SK-N-SH (cell line): ENCODE data around the gene PABPN1. TPM values are rescaled to one million over a fixed set of nuclear protein-coding genes. Genes with fewer than 3 reads are reported as not detected.
A peak's percentile ranks its signal among the peaks of the same experiment; 100 is the strongest.

Experiments used
- CTCF ChIA-PET: fragments of 300-600, 350-600 bp; formaldehyde crosslinking; extraction: SDS; loops from one replicate; lab custom pipeline; 2021; lab: Yijun Ruan, JAX
- POLR2A ChIA-PET: fragments of 350-600 bp; sonication (Branson Sonifier 250); formaldehyde crosslinking; extraction: SDS; loops from one replicate; lab custom pipeline; 2020; ENCODE audit warnings: antibody characterized with exemption, inconsistent platforms; lab: Yijun Ruan, JAX
- DNase-seq: peaks from one replicate; pipeline ENCODE4 v3.0.0; 2012
- H2AFZ ChIP-seq: fragments of 200-600 bp; sonication (generic); 2 replicates; pipeline ENCODE4 v1.8.1; 2016; ENCODE audit warnings: antibody characterized with exemption, mild to moderate bottlenecking, low read depth
- H3F3A ChIP-seq: fragments of 200-600 bp; sonication (generic); replicated peaks from 2 replicates; pipeline ENCODE3; 2016; ENCODE audit warnings: antibody characterized with exemption, mild to moderate bottlenecking; ENCODE audit not compliant: insufficient read depth
- H3K27ac ChIP-seq, 2 experiments: fragments of 200-500 bp in 1 of 2; fragments of 200-600 bp in 1 of 2; sonication (Bioruptor generic) in 1 of 2; sonication (generic), shearing (Covaris generic) in 1 of 2; 2 replicates each; pipeline versions ENCODE4 v1.5.1 to v1.6.1; 2014 to 2016; ENCODE audit warnings: low read depth in 2 of 2, inconsistent platforms in 1 of 2, low read length in 1 of 2, mild to moderate bottlenecking in 1 of 2, mixed read lengths in 1 of 2
- H3K27me3 ChIP-seq: fragments of 200-600 bp; sonication (generic), shearing (Covaris generic); 2 replicates; pipeline ENCODE4 v1.6.1; 2016; ENCODE audit warnings: mixed run types; ENCODE audit not compliant: insufficient read depth
- H3K36me3 ChIP-seq, 2 experiments: fragments of 200-500 bp in 1 of 2; fragments of 200-600 bp in 1 of 2; sonication (Bioruptor generic) in 1 of 2; sonication (generic) in 1 of 2; replicated peaks in 1 of 2; 2 replicates each; pipeline versions ENCODE3 to v1.5.1; 2014 to 2016; ENCODE audit warnings: low read length in 1 of 2, mild to moderate bottlenecking in 1 of 2; ENCODE audit not compliant: insufficient read depth in 2 of 2, control insufficient read depth in 1 of 2
- H3K4me1 ChIP-seq, 2 experiments: fragments of 200-500 bp in 1 of 2; fragments of 200-600 bp in 1 of 2; sonication (Bioruptor generic) in 1 of 2; sonication (generic), shearing (Covaris generic) in 1 of 2; 2 replicates each; pipeline versions ENCODE4 v1.5.1 to v1.6.1; 2014 to 2016; ENCODE audit warnings: low read depth in 1 of 2, low read length in 1 of 2, mixed run types in 1 of 2; ENCODE audit not compliant: insufficient read depth in 2 of 2, control insufficient read depth in 1 of 2
- H3K4me2 ChIP-seq: fragments of 200-600 bp; sonication (generic), shearing (Covaris generic); 2 replicates; pipeline ENCODE4 v1.6.1; 2017; ENCODE audit warnings: mixed run types
- H3K4me3 ChIP-seq, 2 experiments: fragments of 200-500 bp in 1 of 2; fragments of 200-600 bp in 1 of 2; sonication (Bioruptor generic) in 1 of 2; sonication (generic), shearing (Covaris generic) in 1 of 2; 2 replicates each; pipeline versions ENCODE4 v1.5.1 to v1.8.1; 2014 to 2016; ENCODE audit warnings: low read depth in 2 of 2, inconsistent platforms in 1 of 2, low read length in 1 of 2, mild to moderate bottlenecking in 1 of 2, mixed read lengths in 1 of 2, moderate library complexity in 1 of 2
- H3K79me2 ChIP-seq: fragments of 200-600 bp; sonication (generic); 2 replicates; pipeline ENCODE4 v1.8.1; 2017; ENCODE audit warnings: mild to moderate bottlenecking; ENCODE audit not compliant: insufficient read depth
- H3K9ac ChIP-seq: fragments of 200-600 bp; sonication (generic); 2 replicates; pipeline ENCODE4 v1.6.1; 2017; ENCODE audit warnings: mixed run types
- H3K9me2 ChIP-seq: fragments of 200-600 bp; sonication (generic); 2 replicates; pipeline ENCODE4 v1.6.1; 2017; ENCODE audit warnings: mixed run types
- H3K9me3 ChIP-seq: fragments of 200-600 bp; sonication (generic); 2 replicates; pipeline ENCODE4 v1.6.1; 2017; ENCODE audit warnings: mixed run types, mild to moderate bottlenecking, moderate library complexity
- H4K20me1 ChIP-seq: fragments of 200-600 bp; sonication (generic); 2 replicates; pipeline ENCODE4 v1.6.1; 2017; ENCODE audit warnings: mild to moderate bottlenecking, mixed run types; ENCODE audit not compliant: insufficient read depth
- CHD2 ChIP-seq: fragments of 150-350 bp; IDR thresholded peaks from 2 replicates; pipeline ENCODE4 v1.6.1; 2018; ENCODE audit warnings: low read length; ENCODE audit not compliant: partially characterized antibody
- CTCF ChIP-seq: fragments of 200-600 bp; sonication (generic); IDR thresholded peaks from 2 replicates; pipeline ENCODE4 v1.6.1; 2017; ENCODE audit warnings: antibody characterized with exemption, mild to moderate bottlenecking, moderate library complexity
- ELF1 ChIP-seq: IDR thresholded peaks from 2 replicates; pipeline ENCODE4 v1.4.0; 2012
- EP300 ChIP-seq, 2 experiments: IDR thresholded peaks; 2 replicates each; pipeline versions ENCODE4 v1.4.0 to v1.6.1; 2012; ENCODE audit warnings: borderline replicate concordance in 1 of 2, low read depth in 1 of 2, low read length in 1 of 2
- EZH2phosphoT487 ChIP-seq: fragments of 200-600 bp; sonication (generic); IDR thresholded peaks from 2 replicates; pipeline ENCODE4 v1.6.1; 2017; ENCODE audit warnings: low read depth, mixed run types, mild to moderate bottlenecking, antibody characterized with exemption, moderate library complexity, borderline replicate concordance
- FOXM1 ChIP-seq: IDR thresholded peaks from 2 replicates; pipeline ENCODE4 v1.4.0; 2012; ENCODE audit warnings: low read depth, mild to moderate bottlenecking
- GABPA ChIP-seq: IDR thresholded peaks from 2 replicates; pipeline ENCODE4 v1.4.0; 2012; ENCODE audit warnings: low read depth, mild to moderate bottlenecking
- GATA2 ChIP-seq: sonication (generic); formaldehyde crosslinking; IDR thresholded peaks from 2 replicates; pipeline ENCODE4 v1.5.0; 2020; ENCODE audit warnings: mild to moderate bottlenecking, missing genetic modification reagents
- MEF2A ChIP-seq: IDR thresholded peaks from 2 replicates; pipeline ENCODE4 v1.4.0; 2012; ENCODE audit warnings: low read depth, borderline replicate concordance
- NRF1 ChIP-seq: IDR thresholded peaks from 2 replicates; pipeline ENCODE4 v1.6.1; 2012; ENCODE audit warnings: low read depth, mild to moderate bottlenecking, low read length
- POLR2AphosphoS5 ChIP-seq: IDR thresholded peaks from 2 replicates; pipeline ENCODE4 v1.6.1; 2012; ENCODE audit warnings: low read depth, low read length
- RAD21 ChIP-seq: IDR thresholded peaks from 2 replicates; pipeline ENCODE4 v1.6.1; 2012; ENCODE audit warnings: mild to moderate bottlenecking, low read length
- RCOR1 ChIP-seq: fragments of 150-350 bp; IDR thresholded peaks from 2 replicates; pipeline ENCODE4 v1.6.1; 2017; ENCODE audit warnings: antibody characterized with exemption, low read length
- REST ChIP-seq: IDR thresholded peaks from 2 replicates; pipeline ENCODE4 v1.6.1; 2012; ENCODE audit warnings: mild to moderate bottlenecking, low read depth, low read length, moderate library complexity
- SIN3A ChIP-seq: IDR thresholded peaks from 2 replicates; pipeline ENCODE4 v1.6.1; 2012; ENCODE audit warnings: low read depth, mild to moderate bottlenecking, low read length, moderate library complexity, borderline replicate concordance
- SMC3 ChIP-seq: IDR thresholded peaks from 2 replicates; pipeline ENCODE4 v1.6.1; 2012; ENCODE audit warnings: low read depth, low read length, improper control_type of control experiment
- TAF1 ChIP-seq: IDR thresholded peaks from 2 replicates; pipeline ENCODE4 v1.6.1; 2012; ENCODE audit warnings: low read depth, mild to moderate bottlenecking, low read length, moderate library complexity, borderline replicate concordance
- YY1 ChIP-seq: IDR thresholded peaks from 2 replicates; pipeline ENCODE4 v1.4.0; 2012; ENCODE audit warnings: low read depth, mild to moderate bottlenecking
- WGBS: methylation state at CpG from one replicate; pipeline ENCODE4 v1.1.6; 2017; ENCODE audit warnings: low lambda C conversion rate; 5-methylcytosine and 5-hydroxymethylcytosine counted together
- polyA plus RNA-seq, 3 experiments: library from polyadenylated mRNA; depleted of rRNA; stranded (reverse); fragments of >200 nt; gene quantifications; 2 replicates each; pipeline ENCODE4 v1.2.3, GENCODE V29; 2012
- TF ChIP-seq, protein P1 (sequence below): fragments of 150-350 bp; IDR thresholded peaks from 2 replicates; pipeline ENCODE4 v1.6.1; 2017; ENCODE audit warnings: antibody characterized with exemption, low read length, low read depth, borderline replicate concordance
- TF ChIP-seq, protein P2 (sequence below): IDR thresholded peaks from 2 replicates; pipeline ENCODE4 v1.4.0; 2012; ENCODE audit warnings: low read depth

Gene PABPN1
- polyA plus RNA-seq, 1 of the 3 experiments (the other 2 are of a cell fraction): 266 TPM

DNA sequence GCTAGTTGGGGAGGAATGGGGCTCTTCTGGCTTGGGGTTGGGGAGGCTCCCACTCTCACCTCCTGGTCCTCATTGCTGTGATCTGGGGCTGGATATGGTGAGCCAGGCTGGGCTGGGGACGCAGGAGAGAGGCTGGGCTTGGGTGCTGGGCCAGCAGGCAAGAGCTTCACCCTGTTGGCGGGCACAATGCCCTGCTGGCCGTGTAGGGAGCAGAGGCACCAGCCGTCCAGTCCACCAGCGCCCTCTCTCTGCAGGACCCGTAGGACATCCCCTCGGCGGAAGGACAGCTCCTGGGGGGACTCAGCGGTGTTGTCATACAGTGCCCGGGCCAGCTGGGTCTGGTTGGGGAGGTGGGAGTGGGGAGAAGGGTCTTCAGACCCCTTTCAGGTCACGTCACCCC, 39.2 kb downstream of the PABPN1 start:
- Histone ChIP-seq H3K79me2 (peaks cover 6% of the 10 kb centered on the region; the same call in 1 of the 2 replicates), H3K4me2 (no peak overlapping the region), H4K20me1 (no peaks in the 10 kb centered on the region), H3K27ac (no peak overlapping the region; a peak in 1 of 4 replicates), H2AFZ (no peak overlapping the region), H3K4me3 (no peak overlapping the region), H3K36me3 (peaks cover 0 to 2% of the 10 kb centered on the region in 2 experiments), H3F3A (no peaks in the 10 kb centered on the region), H3K27me3 (no peaks in the 10 kb centered on the region), H3K9me2 (no peaks in the 10 kb centered on the region), H3K9ac (no peak overlapping the region), H3K9me3 (no peaks in the 10 kb centered on the region), H3K4me1 (peaks cover 0 to 8% of the 10 kb centered on the region in 2 experiments; a peak in 2 of 4 replicates)
- WGBS: 53% methylated on average over 2 of the region's 11 CpGs
- POLR2A ChIA-PET: interaction anchor here (1.1 to 1.2 kb wide), 4 partner anchors 8 to 58 kb away, joined by 4 read pairs; partner anchors contain the start of genes PABPN1 and SLC22A17
- CTCF ChIA-PET: interaction anchor here (1.0 to 6.4 kb wide), 6 partner anchors 15 to 37 kb away, joined by 3 to 42 read pairs (median 6); no protein-coding TSS in a partner anchor
- DNase-seq: peak; percentile 63
- TF ChIP-seq ELF1: no peak
- no peak for TF ChIP-seq TAF1
- TF ChIP-seq CTCF: no peak
- no peak for TF ChIP-seq MEF2A
- TF ChIP-seq, protein P1, sequence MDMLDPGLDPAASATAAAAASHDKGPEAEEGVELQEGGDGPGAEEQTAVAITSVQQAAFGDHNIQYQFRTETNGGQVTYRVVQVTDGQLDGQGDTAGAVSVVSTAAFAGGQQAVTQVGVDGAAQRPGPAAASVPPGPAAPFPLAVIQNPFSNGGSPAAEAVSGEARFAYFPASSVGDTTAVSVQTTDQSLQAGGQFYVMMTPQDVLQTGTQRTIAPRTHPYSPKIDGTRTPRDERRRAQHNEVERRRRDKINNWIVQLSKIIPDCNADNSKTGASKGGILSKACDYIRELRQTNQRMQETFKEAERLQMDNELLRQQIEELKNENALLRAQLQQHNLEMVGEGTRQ: no peak
- no peak for TF ChIP-seq YY1
- TF ChIP-seq SIN3A: no peak
- no peak for TF ChIP-seq CHD2
- no peak for TF ChIP-seq RCOR1
- TF ChIP-seq GABPA: no peak

DNA sequence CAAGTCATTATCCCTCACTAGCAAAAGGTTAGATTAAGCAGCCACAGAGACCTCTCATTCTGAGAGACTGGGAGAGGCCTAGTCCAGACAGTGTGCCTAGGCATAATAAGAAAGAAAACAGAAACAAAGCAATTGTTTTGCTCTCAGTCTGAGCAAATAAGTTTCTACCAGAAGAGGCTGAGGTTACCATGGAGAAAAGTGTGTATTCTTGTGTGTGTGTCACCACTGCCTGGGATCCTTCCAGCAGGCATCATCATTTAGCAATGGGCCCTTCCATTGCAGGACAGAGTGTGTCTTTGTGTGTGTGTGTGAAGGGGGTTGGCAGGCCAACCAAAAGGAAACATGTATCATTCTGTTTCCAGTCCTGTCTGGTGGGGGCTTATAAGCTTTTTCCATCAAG, 40.1 kb downstream of the PABPN1 start:
- no peaks in the 10 kb centered on the region for H3K9me2 ChIP-seq
- H2AFZ ChIP-seq: no peak overlapping the region
- peaks cover 0 to 2% of the 10 kb centered on the region in 2 experiments for H3K36me3 ChIP-seq
- H3K9ac ChIP-seq: no peak overlapping the region
- H3K9me3 ChIP-seq: no peaks in the 10 kb centered on the region
- no peaks in the 10 kb centered on the region for H3F3A ChIP-seq
- H3K27me3 ChIP-seq: no peaks in the 10 kb centered on the region
- H3K4me1 ChIP-seq: peaks cover 0 to 8% of the 10 kb centered on the region in 2 experiments; a peak in 2 of 4 replicates
- H4K20me1 ChIP-seq: no peaks in the 10 kb centered on the region
- POLR2A ChIA-PET: interaction anchor here (0.7 to 1.1 kb wide), 2 partner anchors 9 to 32 kb away, joined by 3 to 4 read pairs; partner anchors contain the start of gene SLC22A17
- no peak overlapping the region for H3K4me3 ChIP-seq
- peaks cover 6% of the 10 kb centered on the region; the same call in 1 of the 2 replicates for H3K79me2 ChIP-seq
- no peak for DNase-seq
- H3K27ac ChIP-seq: no peak overlapping the region
- H3K4me2 ChIP-seq: no peak overlapping the region
- CTCF ChIA-PET: interaction anchor here (0.7 to 6.4 kb wide), 8 partner anchors 7 to 34 kb away, joined by 3 to 42 read pairs (median 4); partner anchors contain the start of gene SLC22A17
- TF ChIP-seq MEF2A (no peak), EP300 (IDR thresholded peaks at IDR 0.05; ENCODE audit: borderline replicate concordance in 1 of 2, low read depth in 1 of 2, low read length in 1 of 2) (no peak), SIN3A (no peak), NRF1 (no peak), TAF1 (no peak), RAD21 (no peak), FOXM1 (no peak), GATA2 (CRISPR knock-in tag) (no peak), SMC3 (no peak), GABPA (no peak), POLR2AphosphoS5 (no peak), REST (no peak), CHD2 (no peak), EZH2phosphoT487 (no peak)
- TF ChIP-seq, protein P2, sequence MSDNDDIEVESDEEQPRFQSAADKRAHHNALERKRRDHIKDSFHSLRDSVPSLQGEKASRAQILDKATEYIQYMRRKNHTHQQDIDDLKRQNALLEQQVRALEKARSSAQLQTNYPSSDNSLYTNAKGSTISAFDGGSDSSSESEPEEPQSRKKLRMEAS: no peak
